GM10847 (cell line): ENCODE data around the gene PRLH.

Experiments
- POLR2A ChIP-seq: IDR thresholded peaks from 2 replicates; pipeline ENCODE4 v1.6.1; 2011; ENCODE audit not compliant: insufficient read length; ENCODE audit errors: extremely low read depth

Gene PRLH

DNA sequence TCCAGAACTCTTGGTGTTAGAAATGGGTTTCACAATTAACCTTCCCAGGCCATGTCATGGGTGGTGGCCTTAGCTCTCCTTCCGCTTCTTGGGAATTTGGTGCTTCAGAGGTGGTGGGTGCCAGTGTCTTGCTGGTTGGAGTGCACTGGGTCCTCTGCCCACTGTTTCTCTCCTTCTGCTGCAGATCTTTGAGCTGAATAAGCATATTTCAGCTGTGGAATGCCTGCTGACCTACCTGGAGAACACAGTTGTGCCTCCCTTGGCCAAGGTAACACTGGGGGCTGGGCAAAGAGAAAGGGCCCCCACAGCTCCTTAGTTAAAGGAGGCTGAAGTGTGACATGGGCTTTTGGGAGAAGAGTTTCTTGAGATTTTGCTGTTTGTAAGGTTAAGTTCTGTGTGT, 32.0 kb upstream of the PRLH start:
- TF ChIP-seq POLR2A = no peak

DNA sequence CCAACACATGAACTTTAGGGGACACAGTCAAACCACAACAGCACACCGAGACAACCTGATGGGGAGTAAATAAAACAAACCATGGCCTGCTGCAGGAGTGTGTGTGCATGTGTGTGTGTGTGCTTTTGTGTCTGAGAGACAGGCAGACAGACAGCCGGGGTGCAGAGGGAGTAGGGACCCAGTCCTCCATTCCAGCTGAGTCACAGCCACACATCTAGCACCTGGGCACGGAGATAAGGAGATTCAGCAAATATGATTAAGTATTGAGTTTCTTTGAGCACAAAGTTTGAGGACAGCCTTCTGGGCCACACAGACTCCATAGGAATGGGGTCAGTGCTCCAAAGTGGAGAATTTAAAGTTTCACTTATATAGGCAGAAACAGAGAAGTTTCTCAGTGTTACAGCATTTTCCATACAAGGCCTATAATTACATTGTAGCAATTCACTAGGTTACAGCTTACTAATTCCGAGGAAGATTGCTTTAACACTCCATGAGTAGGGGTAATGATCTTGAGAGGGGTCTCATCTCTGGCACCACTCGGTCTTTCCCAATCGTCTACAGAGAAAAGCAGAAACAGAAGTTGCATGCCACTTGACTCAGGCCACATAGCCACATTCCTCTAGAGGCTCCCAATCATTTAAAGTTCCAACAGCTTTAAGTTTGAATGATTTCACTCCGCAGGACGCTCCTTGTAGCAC, 30.8 kb upstream of the PRLH start:
- TF ChIP-seq POLR2A = no peak

GRCh38 chr2:237536083-237536415, 30.3 kb upstream of the PRLH start:
- TF ChIP-seq POLR2A = no peak

DNA sequence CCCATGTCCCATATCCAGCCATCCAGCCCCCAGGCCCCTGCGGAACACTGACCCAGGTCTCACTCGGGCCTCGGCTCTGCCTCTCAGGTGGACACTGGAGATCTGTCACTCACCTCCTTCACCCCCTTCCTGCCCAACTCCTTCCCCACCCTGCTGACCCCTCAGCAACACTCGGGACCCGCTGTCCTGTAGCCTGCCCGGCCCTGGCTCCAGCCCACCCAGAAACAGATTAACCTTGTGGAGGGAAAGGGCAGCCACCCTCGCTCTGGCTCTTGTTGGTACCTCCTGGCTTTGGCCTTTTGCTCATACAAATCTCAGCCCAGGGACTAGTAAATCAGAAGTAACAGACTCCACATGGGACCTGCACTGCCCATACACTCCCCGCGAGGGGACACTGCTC, 29.8 kb upstream of the PRLH start:
- TF ChIP-seq POLR2A = no peak

DNA sequence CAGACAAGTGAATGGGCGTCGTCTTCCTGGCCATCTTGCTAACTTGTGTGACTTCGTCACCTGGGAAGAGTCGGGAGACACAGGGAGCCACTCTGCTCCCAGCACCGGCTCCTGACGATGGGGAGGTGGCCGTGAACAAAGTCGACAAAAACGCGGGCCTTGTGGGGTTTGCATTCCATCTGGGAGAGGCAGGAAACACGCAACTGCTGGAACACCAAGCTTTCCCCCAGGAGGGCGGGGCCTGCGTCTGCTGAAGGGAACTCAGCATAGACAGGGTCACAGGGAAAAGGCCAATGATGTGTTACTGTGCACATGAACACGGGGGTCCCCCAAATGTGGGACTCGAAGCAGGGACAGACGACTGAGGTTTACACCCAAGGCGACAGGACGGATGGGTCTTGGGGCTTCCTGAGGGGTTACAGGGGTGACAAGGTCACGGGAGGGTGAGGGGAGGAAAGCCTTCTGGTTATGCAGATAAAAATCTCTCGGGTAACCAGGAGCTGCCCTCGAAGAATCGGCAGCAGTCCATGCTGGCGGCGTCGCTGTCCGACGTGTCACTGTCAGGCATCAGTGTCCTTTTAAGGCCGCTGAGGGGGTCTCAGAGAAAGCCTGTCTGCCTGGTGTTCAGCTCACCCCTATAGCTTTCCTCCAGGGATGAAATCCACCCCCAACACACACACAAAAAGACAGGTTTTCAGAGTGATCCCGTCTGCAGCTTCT, 28.2 kb upstream of the PRLH start:
- TF ChIP-seq POLR2A = no peak

DNA sequence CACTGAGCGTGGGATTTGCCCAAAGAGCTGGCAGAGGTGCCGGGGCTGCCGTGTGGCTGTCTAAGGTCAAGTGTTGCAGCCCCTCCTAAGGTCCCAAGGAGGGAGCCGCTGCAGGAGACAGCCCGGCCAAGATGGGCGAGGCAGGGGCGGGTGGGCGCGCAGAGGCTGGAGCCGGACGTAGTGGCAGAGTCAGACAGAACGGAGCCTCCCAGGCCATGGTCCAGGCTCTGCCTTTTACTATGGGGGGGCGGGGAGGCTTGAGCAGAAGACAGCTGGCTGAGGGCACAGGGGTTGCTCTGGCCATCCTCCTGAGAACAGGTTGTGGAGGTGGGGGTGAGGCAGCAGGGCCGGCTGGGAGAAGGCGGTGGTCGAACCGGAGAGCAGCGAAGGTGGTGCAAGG, 27.5 kb upstream of the PRLH start:
- no peak for TF ChIP-seq POLR2A

DNA sequence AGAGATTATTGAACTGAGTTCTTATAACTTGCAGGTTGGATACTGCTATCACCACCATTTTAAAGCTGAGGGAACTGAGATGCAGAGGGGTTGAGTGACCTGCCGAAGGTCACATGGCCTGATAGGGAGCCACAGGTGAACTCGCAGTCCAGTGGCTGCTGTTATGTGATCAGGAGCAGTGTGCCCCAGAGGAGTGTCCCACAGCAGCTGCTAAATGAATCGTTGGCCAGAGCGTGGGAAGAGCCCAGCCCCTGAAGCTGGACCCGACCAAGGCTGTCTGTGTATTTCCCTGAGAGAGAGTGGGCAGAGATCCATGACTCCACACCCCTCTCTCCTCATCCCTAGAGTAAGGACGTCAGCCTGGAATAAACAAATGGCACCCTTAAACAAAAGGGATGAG, 26.7 kb upstream of the PRLH start:
- TF ChIP-seq POLR2A = no peak

GRCh38 chr2:237540223-237540775, 26.1 kb upstream of the PRLH start:
- no peak for TF ChIP-seq POLR2A

DNA sequence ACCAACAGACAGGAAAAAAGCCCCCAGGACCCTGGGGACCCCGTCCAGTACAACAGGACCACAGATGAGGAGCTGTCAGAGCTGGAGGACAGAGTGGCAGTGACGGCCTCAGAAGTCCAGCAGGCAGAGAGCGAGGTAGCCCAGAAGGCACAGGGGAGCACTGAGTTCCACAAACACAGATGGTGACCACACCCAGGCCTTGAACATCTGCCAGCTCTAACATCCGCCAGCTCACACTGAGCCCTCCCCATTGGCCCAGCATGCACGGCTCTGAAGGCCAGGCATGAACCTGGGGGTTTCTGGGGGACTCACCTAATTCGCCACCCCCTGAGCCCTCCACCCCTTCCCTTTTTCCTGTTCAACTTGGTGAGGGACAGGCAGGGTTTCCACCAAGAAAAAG, 25.6 kb upstream of the PRLH start:
- TF ChIP-seq POLR2A = no peak

- no peak for TF ChIP-seq POLR2A
Measured at GRCh38 chr2:237541243-237541642, 25.1 kb upstream of the PRLH start.

GRCh38 chr2:237542001-237542704, 24.2 kb upstream of the PRLH start:
- TF ChIP-seq POLR2A = no peak

- no peak for TF ChIP-seq POLR2A
Measured at GRCh38 chr2:237546040-237546875, 20.1 kb upstream of the PRLH start.

- no peak for TF ChIP-seq POLR2A
Measured at GRCh38 chr2:237546876-237547395, 19.4 kb upstream of the PRLH start.

DNA sequence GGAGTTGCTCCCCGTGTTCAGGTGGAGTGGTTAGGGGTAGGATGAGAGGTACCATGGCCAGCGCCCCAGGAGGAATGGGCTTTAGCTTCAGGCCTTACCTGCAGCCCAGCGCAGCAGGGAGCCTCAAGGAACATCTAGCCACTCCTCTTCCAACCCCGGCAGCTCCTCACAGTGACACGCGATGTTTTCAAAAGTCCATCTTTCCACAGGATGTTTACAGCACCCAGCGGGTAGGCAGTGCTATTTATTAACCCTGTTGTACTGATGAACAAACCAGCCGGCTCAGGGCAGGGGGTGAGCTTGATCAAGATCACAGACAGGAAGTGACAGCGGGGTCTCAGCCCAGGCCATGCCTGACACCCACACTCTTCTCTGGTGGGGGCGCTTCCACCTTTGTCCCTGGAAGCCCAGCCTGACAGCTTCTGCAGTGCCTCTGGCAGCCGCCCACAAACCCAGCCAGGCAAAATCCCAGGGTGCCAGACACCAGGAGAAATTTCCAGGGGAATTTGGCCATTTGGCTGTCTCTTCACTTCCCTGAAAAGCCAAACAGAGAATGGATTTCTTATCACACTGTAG, 18.4 kb upstream of the PRLH start:
- TF ChIP-seq POLR2A = no peak

GRCh38 chr2:237549216-237549615, 17.2 kb upstream of the PRLH start:
- no peak for TF ChIP-seq POLR2A
